HG03342 (cell line): ENCODE data around the gene KCND1.

Experiments used
- ATAC-seq: cut with Tn5 transposase; IDR thresholded peaks from one replicate; pipeline ENCODE4 v1.9.1; 2021; ENCODE audit warnings: mild to moderate bottlenecking, moderate library complexity; ENCODE audit not compliant: unreplicated experiment

Gene KCND1

DNA sequence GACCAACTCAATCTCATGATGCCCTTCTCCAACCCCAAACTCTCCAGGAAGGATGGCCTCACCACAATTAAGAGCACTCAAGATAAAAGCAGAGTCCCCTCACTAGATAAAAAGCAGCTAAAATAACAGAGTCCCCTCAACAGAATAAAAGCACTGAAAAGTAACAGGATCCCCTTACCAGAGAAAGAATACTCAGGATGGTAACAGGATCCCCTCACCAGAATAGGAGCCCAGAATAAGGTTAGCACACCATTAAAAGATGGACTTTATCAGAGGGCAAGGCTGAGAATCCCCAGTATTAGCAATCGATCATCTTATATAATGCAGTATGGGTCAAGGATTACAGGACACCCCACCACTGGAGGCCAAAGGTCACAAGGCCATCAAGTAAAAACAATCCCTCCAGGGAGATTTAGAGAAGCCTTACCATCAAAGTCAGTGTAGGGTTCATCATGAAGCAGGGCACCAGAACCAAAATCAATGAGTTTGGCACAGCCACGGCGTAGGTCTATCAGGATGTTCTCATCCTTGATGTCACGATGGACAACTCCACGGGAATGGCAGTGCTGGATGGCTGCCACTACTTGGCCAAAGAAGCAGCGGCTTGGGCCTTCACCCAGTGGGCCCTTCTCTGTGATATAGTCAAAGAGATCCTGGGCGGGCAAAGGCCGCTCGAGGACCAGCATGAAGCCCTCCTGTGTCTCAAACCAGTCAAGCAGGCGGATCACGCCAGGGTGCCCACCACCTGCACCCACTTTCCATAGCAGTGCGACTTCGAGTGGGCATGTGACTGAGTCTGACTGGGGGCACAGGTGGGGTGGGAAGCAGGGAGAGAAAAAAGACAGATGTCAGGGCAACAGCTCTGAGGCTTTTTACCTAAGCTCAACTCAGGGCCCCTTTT is 56.8 kb downstream of the KCND1 start:
- no peak for ATAC-seq

DNA sequence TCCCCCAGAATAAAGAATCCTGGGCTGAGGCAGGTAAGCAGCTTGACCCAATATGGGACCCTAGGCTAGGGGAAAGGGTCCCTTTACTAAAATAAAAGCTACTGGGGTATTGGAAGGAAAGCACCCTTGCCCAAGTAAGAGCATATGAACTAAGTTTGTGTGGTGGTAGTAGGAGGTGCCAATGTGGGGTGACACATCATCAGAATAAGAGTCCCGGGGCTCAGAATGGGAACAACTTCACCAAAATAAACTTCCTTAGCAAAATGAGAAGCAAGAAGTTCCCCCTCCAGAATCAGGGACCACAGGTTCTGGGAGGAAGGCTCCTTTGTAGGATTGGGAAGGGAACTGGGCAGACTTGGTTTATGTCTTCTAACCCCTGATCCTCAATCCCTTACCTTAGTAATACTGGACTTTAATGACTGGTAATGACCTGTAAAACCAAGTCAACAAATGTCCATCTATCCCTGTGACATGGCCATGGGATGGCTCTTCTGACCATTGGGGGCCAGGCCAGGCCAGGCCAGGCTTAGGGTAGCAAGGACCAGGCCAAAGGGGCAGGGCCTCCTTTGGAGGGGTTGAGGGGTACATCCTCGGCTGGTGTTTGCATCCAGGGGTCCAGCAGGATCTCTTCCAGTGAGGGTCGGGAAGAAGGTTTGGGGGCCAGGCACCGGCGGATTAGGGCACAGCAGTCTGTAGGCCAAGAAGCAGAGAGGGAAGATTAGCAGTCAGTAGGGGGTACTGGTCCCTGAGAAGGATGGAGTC is 57.9 kb downstream of the KCND1 start:
- no peak for ATAC-seq

DNA sequence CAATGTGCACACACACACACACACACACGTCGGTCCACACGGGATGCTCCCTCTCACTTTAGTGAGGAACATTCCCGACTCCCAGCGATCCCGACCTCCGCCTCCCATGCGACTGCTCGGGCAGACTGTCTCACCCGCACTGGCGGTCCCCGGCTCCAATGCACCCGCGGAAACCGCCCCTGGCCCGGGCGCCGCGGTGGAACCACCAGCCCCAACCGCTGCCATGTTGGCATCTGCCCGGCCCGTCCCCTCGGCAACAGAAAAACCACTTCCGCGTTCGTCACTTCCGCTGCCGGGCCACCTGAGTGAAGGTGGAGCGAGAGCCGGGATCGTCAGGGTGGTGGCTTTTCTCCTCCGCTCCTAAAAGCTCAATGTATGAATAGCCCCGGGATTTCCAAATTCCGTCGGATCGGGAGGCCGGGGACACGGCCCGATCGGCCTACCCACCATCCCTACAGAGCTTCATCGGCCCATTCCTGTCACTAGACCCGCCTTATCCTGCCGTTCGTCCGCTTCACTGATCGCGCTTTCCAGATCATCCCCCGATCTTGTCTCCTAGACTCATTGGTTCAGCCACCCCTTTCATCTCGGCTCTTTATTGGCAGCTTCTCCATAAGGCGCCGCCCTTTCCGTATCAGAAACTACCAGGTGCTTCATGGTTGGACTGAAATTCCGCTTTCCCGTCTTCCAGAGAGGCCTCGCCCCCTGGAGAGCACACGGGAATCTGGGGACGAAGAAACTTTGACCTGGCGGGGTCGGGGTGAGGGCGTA is 60.0 kb downstream of the KCND1 start, which contains the start of gene SLC35A2:
Gene SLC35A2 (minus strand): TSS at position 235 of the 771 bp plus-strand sequence. CDS start 10 bp downstream, at position 225.
- ATAC-seq, result peak; percentile 63
